H1 (cell line): Measurements from ENCODE around the gene ADD3. TPM values are rescaled to one million over a fixed set of nuclear protein-coding genes. Genes with fewer than 3 reads are reported as not detected.

Experiments
- CTCF ChIA-PET: fragments of 300-600 bp; sonication (Branson Sonifier 250); formaldehyde crosslinking; loops from one replicate; lab custom pipeline; 2021; ENCODE audit not compliant: partially characterized antibody; lab: Charles Lee
- POLR2A ChIA-PET: fragments of 300-600 bp; sonication (Branson Sonifier 250); formaldehyde crosslinking; loops from one replicate; lab custom pipeline; 2021; ENCODE audit warnings: inconsistent platforms; ENCODE audit not compliant: partially characterized antibody; lab: Charles Lee
- DNase-seq, 2 experiments: peaks; one replicate each; pipeline versions ENCODE4 v3.0.0 to v3.0.0-alpha.2; 2010 to 2022; ENCODE audit warnings: low spot score in 2 of 2, low read depth in 1 of 2, mixed read lengths in 1 of 2
- FAIRE-seq: peaks from 2 replicates; lab custom pipeline; 2011; peaks lifted over from hg19 to GRCh38; lab: Jason Lieb, UNC
- H2AFZ ChIP-seq: 2 replicates; pipeline ENCODE4 v1.8.1; 2012; ENCODE audit warnings: low read length, inconsistent platforms
- H2AK5ac ChIP-seq: 2 replicates; pipeline ENCODE4 v1.6.1; 2013; ENCODE audit warnings: low read depth, low read length
- H2BK120ac ChIP-seq: replicated peaks from 2 replicates; pipeline ENCODE3; 2013; ENCODE audit warnings: low read depth, low read length, inconsistent platforms
- H2BK12ac ChIP-seq: 2 replicates; pipeline ENCODE4 v1.6.1; 2013; ENCODE audit warnings: low read depth, low read length
- H2BK15ac ChIP-seq: 2 replicates; pipeline ENCODE4 v1.6.1; 2013; ENCODE audit warnings: low read length
- H2BK20ac ChIP-seq: 2 replicates; pipeline ENCODE4 v1.6.1; 2013; ENCODE audit warnings: low read length
- H2BK5ac ChIP-seq: 2 replicates; pipeline ENCODE4 v1.6.1; 2013; ENCODE audit warnings: low read depth, low read length
- H3K14ac ChIP-seq: 2 replicates; pipeline ENCODE4 v1.6.1; 2013; ENCODE audit warnings: inconsistent platforms; ENCODE audit not compliant: insufficient read length
- H3K18ac ChIP-seq: 2 replicates; pipeline ENCODE4 v1.6.1; 2013; ENCODE audit warnings: low read length; ENCODE audit errors: extremely low read depth
- H3K23ac ChIP-seq: 2 replicates; pipeline ENCODE4 v1.6.1; 2013; ENCODE audit warnings: inconsistent platforms; ENCODE audit not compliant: insufficient read length
- H3K23me2 ChIP-seq: 2 replicates; pipeline ENCODE4 v1.6.1; 2013; ENCODE audit warnings: low read depth, low read length
- H3K27ac ChIP-seq: 2 replicates; pipeline ENCODE4 v1.6.1; 2011; ENCODE audit warnings: low read depth, low read length, inconsistent platforms
- H3K27me3 ChIP-seq, 4 experiments: replicated peaks in 1 of 4; 1 replicate in 1 of 4; 2 replicates in 3 of 4; pipeline versions ENCODE4 v1.6.1 to v1.8.1; 2011 to 2013; ENCODE audit warnings: low read length in 3 of 4, mild to moderate bottlenecking in 3 of 4, inconsistent platforms in 2 of 4, mixed read lengths in 2 of 4, moderate library complexity in 1 of 4; ENCODE audit not compliant: control insufficient read depth in 3 of 4, insufficient read depth in 3 of 4; ENCODE audit errors: extremely low read depth in 1 of 4
- H3K36me3 ChIP-seq, 4 experiments: 2 replicates each; pipeline versions ENCODE4 v1.6.1 to v1.8.1; 2011 to 2013; ENCODE audit warnings: mild to moderate bottlenecking in 4 of 4, low read length in 3 of 4, moderate library complexity in 2 of 4, control low read depth in 1 of 4, inconsistent platforms in 1 of 4; ENCODE audit not compliant: insufficient read depth in 4 of 4, control insufficient read depth in 2 of 4
- H3K4ac ChIP-seq: replicated peaks from 2 replicates; pipeline ENCODE3; 2013; ENCODE audit warnings: low read length, low read depth, mixed read lengths, inconsistent platforms; ENCODE audit not compliant: insufficient read length
- H3K4me1 ChIP-seq, 4 experiments: replicated peaks in 1 of 4; 1 replicate in 1 of 4; 2 replicates in 3 of 4; pipeline versions ENCODE4 v1.6.1 to v1.8.1; 2011 to 2013; ENCODE audit warnings: low read length in 3 of 4, inconsistent platforms in 2 of 4, mixed read lengths in 1 of 4; ENCODE audit not compliant: insufficient read depth in 4 of 4, control insufficient read depth in 3 of 4
- H3K4me2 ChIP-seq, 2 experiments: 2 replicates each; pipeline versions ENCODE4 v1.6.1 to v1.8.1; 2011 to 2013; ENCODE audit warnings: low read depth in 2 of 2, low read length in 2 of 2, control low read depth in 1 of 2, inconsistent platforms in 1 of 2, mild to moderate bottlenecking in 1 of 2; ENCODE audit not compliant: insufficient read depth in 1 of 2
- H3K4me3 ChIP-seq, 4 experiments: fragments of 200-600, 300-600 bp in 1 of 4; sonication (generic), shearing (Covaris generic), sonication (Bioruptor Twin) in 1 of 4; 2 replicates each; pipeline versions ENCODE4 v1.5.1 to v1.8.1; 2011 to 2016; ENCODE audit warnings: low read length in 4 of 4, low read depth in 3 of 4, control low read depth in 2 of 4, inconsistent platforms in 2 of 4, mild to moderate bottlenecking in 2 of 4, mixed read lengths in 1 of 4, moderate library complexity in 1 of 4; ENCODE audit not compliant: insufficient read depth in 2 of 4; ENCODE audit errors: extremely low read depth in 1 of 4
- H3K56ac ChIP-seq: replicated peaks from 2 replicates; pipeline ENCODE3; 2013; ENCODE audit warnings: low read depth, mild to moderate bottlenecking, mixed read lengths, low read length, inconsistent platforms; ENCODE audit not compliant: insufficient read length
- H3K79me1 ChIP-seq: 2 replicates; pipeline ENCODE4 v1.6.1; 2013; ENCODE audit warnings: low read depth, low read length, control low read depth
- H3K79me2 ChIP-seq, 2 experiments: 2 replicates each; pipeline versions ENCODE4 v1.6.1 to v1.8.1; 2012 to 2013; ENCODE audit warnings: low read length in 2 of 2, mild to moderate bottlenecking in 2 of 2, inconsistent platforms in 1 of 2; ENCODE audit not compliant: insufficient read depth in 2 of 2, control insufficient read depth in 1 of 2
- H3K9ac ChIP-seq, 4 experiments: replicated peaks in 1 of 4; 1 replicate in 1 of 4; 2 replicates in 3 of 4; pipeline versions ENCODE4 v1.6.1 to v1.8.1; 2011 to 2013; ENCODE audit warnings: low read depth in 3 of 4, low read length in 3 of 4, control low read depth in 2 of 4, mild to moderate bottlenecking in 2 of 4, moderate library complexity in 2 of 4, inconsistent platforms in 1 of 4; ENCODE audit errors: extremely low read depth in 1 of 4
- H3K9me3 ChIP-seq, 2 experiments: 2 replicates each; pipeline versions ENCODE4 v1.6.1 to v1.8.1; 2012 to 2013; ENCODE audit warnings: mild to moderate bottlenecking in 2 of 2, moderate library complexity in 2 of 2, control low read depth in 1 of 2, inconsistent platforms in 1 of 2, low read depth in 1 of 2, low read length in 1 of 2, mixed read lengths in 1 of 2; ENCODE audit not compliant: insufficient read depth in 2 of 2
- H4K20me1 ChIP-seq, 2 experiments: replicated peaks in 1 of 2; 2 replicates each; pipeline versions ENCODE3 to v1.8.1; 2011 to 2013; ENCODE audit warnings: inconsistent platforms in 2 of 2, low read length in 2 of 2, mild to moderate bottlenecking in 1 of 2; ENCODE audit not compliant: insufficient read depth in 2 of 2, control insufficient read depth in 1 of 2
- H4K5ac ChIP-seq: 2 replicates; pipeline ENCODE4 v1.6.1; 2013; ENCODE audit warnings: low read length, low read depth, mixed read lengths, inconsistent platforms; ENCODE audit not compliant: insufficient read length
- H4K8ac ChIP-seq: 2 replicates; pipeline ENCODE4 v1.8.0; 2013; ENCODE audit warnings: mild to moderate bottlenecking, moderate library complexity, low read length, inconsistent platforms; ENCODE audit not compliant: insufficient read depth; ENCODE audit errors: extremely low read depth
- H4K91ac ChIP-seq: replicated peaks from 2 replicates; pipeline ENCODE3; 2013; ENCODE audit warnings: low read length, mixed read lengths, inconsistent platforms; ENCODE audit not compliant: insufficient read length
- BACH1 ChIP-seq: IDR thresholded peaks from 2 replicates; pipeline ENCODE4 v1.6.1; 2012; ENCODE audit warnings: low read length, improper control_type of control experiment
- NRF1 ChIP-seq: IDR thresholded peaks from 2 replicates; pipeline ENCODE4 v1.6.1; 2011; ENCODE audit warnings: mild to moderate bottlenecking, low read depth, low read length, improper control_type of control experiment
- TEAD4 ChIP-seq: IDR thresholded peaks from 2 replicates; pipeline ENCODE4 v1.6.1; 2012; ENCODE audit warnings: low read depth, low read length, inconsistent platforms, mixed read lengths
- WGBS, 2 experiments: shearing (Covaris generic) in 1 of 2; methylation state at CpG; one replicate each; pipeline versions ENCODE4 v1.1.6 to v1.1.7; 2013 to 2015; ENCODE audit warnings: low lambda C conversion rate in 2 of 2, mixed read lengths in 2 of 2, inconsistent platforms in 1 of 2, low coverage in 1 of 2, missing lambda C conversion rate in 1 of 2; ENCODE audit not compliant: insufficient replicate concordance in 2 of 2, insufficient coverage in 1 of 2, insufficient read length in 1 of 2; ENCODE audit errors: extremely low coverage in 1 of 2, missing lambda C conversion rate in 1 of 2; 5-methylcytosine and 5-hydroxymethylcytosine counted together
- polyA plus RNA-seq, 7 experiments: library from polyadenylated mRNA; depleted of rRNA in 3 of 7; stranded (reverse) in 5 of 7; unstranded in 2 of 7; fragments of >200 nt in 5 of 7; fragments of 200-250 nt in 2 of 7; gene quantifications; 1 replicate in 5 of 7; 2 replicates in 1 of 7; 4 replicates in 1 of 7; pipeline versions ENCODE4 v1.2.1 to v1.2.3, GENCODE V29; 2011 to 2013; ENCODE audit warnings: missing spikeins in 2 of 7, mixed read lengths in 2 of 7
- total RNA-seq: library from RNA; stranded (reverse); fragmentation: NEBNext Ultra II Directional; extraction: Animal tissue kit (Norgen Biotek cat#: 25700); gene quantifications from 2 replicates; pipeline ENCODE4 v1.2.1, GENCODE V29; 2021

ADD3 gene
- total and polyA plus RNA-seq, 2 of the 8 experiments (the other 6 are each of a cell fraction or from before 2014, with no cell fraction given): 44.7 to 85.6 TPM

DNA sequence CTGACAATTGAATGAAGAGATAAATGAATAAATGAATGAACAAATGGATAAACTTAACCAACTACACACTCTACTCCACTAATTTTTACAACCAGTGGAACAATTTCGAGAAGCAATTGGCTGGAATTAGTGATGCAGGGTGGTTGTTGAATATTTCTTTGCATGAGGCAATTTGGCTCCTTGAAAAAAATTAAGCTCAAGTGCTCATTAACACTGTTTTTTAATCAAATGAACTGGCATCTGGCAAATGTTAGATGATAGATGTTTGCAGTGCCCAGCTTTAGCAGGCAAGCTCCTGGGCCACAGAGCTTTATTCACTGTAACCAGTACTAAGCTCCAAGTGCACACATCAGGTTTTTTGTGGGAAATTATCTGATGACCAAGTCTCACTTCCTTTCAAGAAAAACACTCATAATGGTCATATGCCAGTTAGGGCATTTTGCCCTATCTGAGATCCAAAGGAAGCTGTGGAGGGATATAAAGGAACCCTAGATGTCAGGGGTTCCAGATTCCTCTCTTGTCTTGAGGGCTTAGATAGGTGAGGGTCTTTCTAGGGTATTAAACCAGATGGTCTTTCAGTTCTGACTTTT lies 16.4 kb upstream of the ADD3 start:
- Histone ChIP-seq H3K4me3 (no peak overlapping the region), H3K23ac (no peak overlapping the region), H4K20me1 (no peaks in the 10 kb centered on the region), H3K36me3 (no peaks in the 10 kb centered on the region), H2BK12ac (no peak overlapping the region), H2BK15ac (no peak overlapping the region), H3K27me3 (no peaks in the 10 kb centered on the region), H3K23me2 (no peaks in the 10 kb centered on the region), H4K91ac (no peak overlapping the region), H3K18ac (no peak overlapping the region), H3K79me2 (no peaks in the 10 kb centered on the region), H4K5ac (no peak overlapping the region), H4K8ac (no peak overlapping the region), H3K27ac (no peak overlapping the region), H2BK20ac (no peak overlapping the region), H2BK5ac (no peak overlapping the region), H2BK120ac (no peak overlapping the region), H2AFZ (no peak overlapping the region), H3K56ac (no peak overlapping the region), H3K79me1 (no peaks in the 10 kb centered on the region), H3K4me1 (peaks cover 0 to 6% (median 0%) of the 10 kb centered on the region in 4 experiments; a peak in 1 of 7 replicates), H3K4me2 (no peak overlapping the region), H3K4ac (no peak overlapping the region), H2AK5ac (no peak overlapping the region), H3K14ac (no peak overlapping the region), H3K9me3 (no peaks in the 10 kb centered on the region), H3K9ac (no peak overlapping the region)
- TF ChIP-seq BACH1 (no peak), TEAD4 (no peak), NRF1 (no peak)
- FAIRE-seq (no peak), DNase-seq (no peak)
- POLR2A ChIA-PET: interaction anchor here (1.4 kb wide), 1 partner anchor 12 kb away, joined by 4 read pairs; no protein-coding TSS in a partner anchor
- WGBS, 2 experiments: 83% methylated on average over 1 of the region's 1 CpG; no CpG with 5 or more reads in 1 of the 2 experiments
- CTCF ChIA-PET: interaction anchor here (0.6 to 7.7 kb wide), 8 partner anchors 10 to 233 kb away, joined by 3 to 90 read pairs (median 4); no protein-coding TSS in a partner anchor
